Caco-2 (cell line): ENCODE results near the gene IL36A. TPM values are rescaled to one million over a fixed set of nuclear protein-coding genes. Genes with fewer than 3 reads are reported as not detected.

Experiments
- BruUV-seq: library from RNA; stranded (reverse); fragments of 400-500 nt; replicated peaks from 2 replicates; lab custom pipeline; 2021; lab: Mats Ljungman, UMichigan
- CTCF ChIA-PET: fragments of 300-600 bp; sonication (Branson Sonifier 250); formaldehyde crosslinking; loops from one replicate; lab custom pipeline; 2022; ENCODE audit warnings: antibody characterized with exemption; lab: Charles Lee
- POLR2A ChIA-PET: fragments of 300-600 bp; sonication (Branson Sonifier 250); formaldehyde crosslinking; loops from one replicate; lab custom pipeline; 2022; ENCODE audit warnings: antibody characterized with exemption; lab: Charles Lee
- DNase-seq, 2 experiments: peaks; one replicate each; pipeline versions ENCODE4 v3.0.0 to v3.0.0-alpha.2; 2020 to 2022
- H3K27me3 ChIP-seq: replicated peaks from 2 replicates; pipeline ENCODE4 v1.6.0; 2011; ENCODE audit warnings: low read length; ENCODE audit not compliant: control insufficient read depth, insufficient read depth
- H3K36me3 ChIP-seq: 2 replicates; pipeline ENCODE4 v1.5.1; 2011; ENCODE audit warnings: low read length; ENCODE audit not compliant: control insufficient read depth, insufficient read depth
- H3K4me1 ChIP-seq: fragments of 250-450 bp; sonication (Bioruptor Pico); 2 replicates; pipeline ENCODE4 v1.5.1; 2020; ENCODE audit warnings: mild to moderate bottlenecking
- H3K4me3 ChIP-seq: 2 replicates; pipeline ENCODE4 v1.5.1; 2011; ENCODE audit warnings: low read depth, mild to moderate bottlenecking, control low read depth, low read length
- H3K9me3 ChIP-seq: fragments of 250-450 bp; sonication (Bioruptor Pico); 2 replicates; pipeline ENCODE4 v1.5.1; 2020; ENCODE audit warnings: mild to moderate bottlenecking, moderate library complexity
- H3K27ac Mint-ChIP-seq: one replicate; pipeline ENCODE4 v1.8.0; 2022; ENCODE audit warnings: mixed read lengths; ENCODE audit not compliant: unreplicated experiment
- H3K27me3 Mint-ChIP-seq: one replicate; pipeline ENCODE4 v1.8.0; 2022; ENCODE audit warnings: mixed read lengths; ENCODE audit not compliant: insufficient read depth, unreplicated experiment
- H3K36me3 Mint-ChIP-seq: one replicate; pipeline ENCODE4 v1.8.0; 2022; ENCODE audit warnings: mild to moderate bottlenecking, mixed read lengths; ENCODE audit not compliant: insufficient read depth, unreplicated experiment
- H3K4me1 Mint-ChIP-seq: one replicate; pipeline ENCODE4 v1.8.0; 2022; ENCODE audit warnings: low read depth, mixed read lengths; ENCODE audit not compliant: unreplicated experiment
- H3K4me3 Mint-ChIP-seq: one replicate; pipeline ENCODE4 v1.8.0; 2022; ENCODE audit warnings: mild to moderate bottlenecking, moderate library complexity, mixed read lengths; ENCODE audit not compliant: unreplicated experiment
- H3K9me3 Mint-ChIP-seq: one replicate; pipeline ENCODE4 v1.8.0; 2022; ENCODE audit warnings: mixed read lengths; ENCODE audit not compliant: unreplicated experiment
- intact Hi-C: fragments of 100-400 bp; cut with micrococcal nuclease; formaldehyde crosslinking; loops from one replicate; pipeline ENCODE4 v1.10.0; 2022; ENCODE audit not compliant: unreplicated experiment
- total RNA-seq: library from RNA; stranded (reverse); gene quantifications from 2 replicates; pipeline ENCODE4 v1.2.3, GENCODE V29; 2022
- TF ChIP-seq, protein P1 (sequence below), 2 experiments: fragments of 200-600 bp in 1 of 2; IDR thresholded peaks; 1 replicate in 1 of 2; 2 replicates in 1 of 2; pipeline versions ENCODE4 v1.5.1 to v1.8.0; 2011 to 2022; ENCODE audit warnings: antibody characterized with exemption in 1 of 2, control low read depth in 1 of 2, inconsistent platforms in 1 of 2, low read depth in 1 of 2, low read length in 1 of 2, mild to moderate bottlenecking in 1 of 2, moderate library complexity in 1 of 2; ENCODE audit not compliant: insufficient read depth in 1 of 2, severe bottlenecking in 1 of 2, unreplicated experiment in 1 of 2

IL36A gene
- total RNA-seq, 1 experiment from 2014 or later, result not detected

- CTCF ChIA-PET, result no interaction called here
- no peak overlapping the region for H3K27ac Mint-ChIP-seq
- peaks cover 5% of the 10 kb centered on the region for H3K4me1 Mint-ChIP-seq
- H3K27me3 Mint-ChIP-seq, result peaks cover 2% of the 10 kb centered on the region
- Histone ChIP-seq H3K9me3 (no peaks in the 10 kb centered on the region), H3K27me3 (no peaks in the 10 kb centered on the region), H3K36me3 (no peaks in the 10 kb centered on the region), H3K4me1 (no peaks in the 10 kb centered on the region), H3K4me3 (no peak overlapping the region)
- BruUV-seq, result no TSS peak
- H3K9me3 Mint-ChIP-seq, result peaks cover 10% of the 10 kb centered on the region
- peak; percentile 40 to 41 for DNase-seq
- no peak overlapping the region for H3K4me3 Mint-ChIP-seq
- TF ChIP-seq, protein P1, sequence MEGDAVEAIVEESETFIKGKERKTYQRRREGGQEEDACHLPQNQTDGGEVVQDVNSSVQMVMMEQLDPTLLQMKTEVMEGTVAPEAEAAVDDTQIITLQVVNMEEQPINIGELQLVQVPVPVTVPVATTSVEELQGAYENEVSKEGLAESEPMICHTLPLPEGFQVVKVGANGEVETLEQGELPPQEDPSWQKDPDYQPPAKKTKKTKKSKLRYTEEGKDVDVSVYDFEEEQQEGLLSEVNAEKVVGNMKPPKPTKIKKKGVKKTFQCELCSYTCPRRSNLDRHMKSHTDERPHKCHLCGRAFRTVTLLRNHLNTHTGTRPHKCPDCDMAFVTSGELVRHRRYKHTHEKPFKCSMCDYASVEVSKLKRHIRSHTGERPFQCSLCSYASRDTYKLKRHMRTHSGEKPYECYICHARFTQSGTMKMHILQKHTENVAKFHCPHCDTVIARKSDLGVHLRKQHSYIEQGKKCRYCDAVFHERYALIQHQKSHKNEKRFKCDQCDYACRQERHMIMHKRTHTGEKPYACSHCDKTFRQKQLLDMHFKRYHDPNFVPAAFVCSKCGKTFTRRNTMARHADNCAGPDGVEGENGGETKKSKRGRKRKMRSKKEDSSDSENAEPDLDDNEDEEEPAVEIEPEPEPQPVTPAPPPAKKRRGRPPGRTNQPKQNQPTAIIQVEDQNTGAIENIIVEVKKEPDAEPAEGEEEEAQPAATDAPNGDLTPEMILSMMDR (IDR thresholded peaks at IDR 0.05; ENCODE audit: insufficient read depth in 1 of 2, low read depth in 1 of 2, low read length in 1 of 2, severe bottlenecking in 1 of 2, unreplicated experiment in 1 of 2), result peak; percentile 26 to 53
- no peaks in the 10 kb centered on the region for H3K36me3 Mint-ChIP-seq
- POLR2A ChIA-PET, result no interaction called here
- intact Hi-C loops, result no loop called here
These were observed 36.6 kb downstream of the IL36A start for GRCh38 chr2:113041871-113042270.

- H3K4me1 Mint-ChIP-seq, result peaks cover 5% of the 10 kb centered on the region
- H3K27ac Mint-ChIP-seq, result no peak overlapping the region
- peaks cover 2% of the 10 kb centered on the region for H3K27me3 Mint-ChIP-seq
- TF ChIP-seq, protein P1 (IDR thresholded peaks at IDR 0.05; ENCODE audit: insufficient read depth in 1 of 2, low read depth in 1 of 2, low read length in 1 of 2, severe bottlenecking in 1 of 2, unreplicated experiment in 1 of 2), result no peak
- no peak for DNase-seq
- CTCF ChIA-PET, result no interaction called here
- H3K9me3 Mint-ChIP-seq, result peaks cover 30% of the 10 kb centered on the region
- intact Hi-C loops, result no loop called here
- Histone ChIP-seq H3K4me1 (no peaks in the 10 kb centered on the region), H3K36me3 (no peaks in the 10 kb centered on the region), H3K27me3 (no peaks in the 10 kb centered on the region), H3K4me3 (no peak overlapping the region), H3K9me3 (no peaks in the 10 kb centered on the region)
- POLR2A ChIA-PET, result no interaction called here
- no peak overlapping the region for H3K4me3 Mint-ChIP-seq
- BruUV-seq, result no TSS peak
- no peaks in the 10 kb centered on the region for H3K36me3 Mint-ChIP-seq
These were observed 41.2 kb downstream of the IL36A start for GRCh38 chr2:113046465-113046864.

DNA sequence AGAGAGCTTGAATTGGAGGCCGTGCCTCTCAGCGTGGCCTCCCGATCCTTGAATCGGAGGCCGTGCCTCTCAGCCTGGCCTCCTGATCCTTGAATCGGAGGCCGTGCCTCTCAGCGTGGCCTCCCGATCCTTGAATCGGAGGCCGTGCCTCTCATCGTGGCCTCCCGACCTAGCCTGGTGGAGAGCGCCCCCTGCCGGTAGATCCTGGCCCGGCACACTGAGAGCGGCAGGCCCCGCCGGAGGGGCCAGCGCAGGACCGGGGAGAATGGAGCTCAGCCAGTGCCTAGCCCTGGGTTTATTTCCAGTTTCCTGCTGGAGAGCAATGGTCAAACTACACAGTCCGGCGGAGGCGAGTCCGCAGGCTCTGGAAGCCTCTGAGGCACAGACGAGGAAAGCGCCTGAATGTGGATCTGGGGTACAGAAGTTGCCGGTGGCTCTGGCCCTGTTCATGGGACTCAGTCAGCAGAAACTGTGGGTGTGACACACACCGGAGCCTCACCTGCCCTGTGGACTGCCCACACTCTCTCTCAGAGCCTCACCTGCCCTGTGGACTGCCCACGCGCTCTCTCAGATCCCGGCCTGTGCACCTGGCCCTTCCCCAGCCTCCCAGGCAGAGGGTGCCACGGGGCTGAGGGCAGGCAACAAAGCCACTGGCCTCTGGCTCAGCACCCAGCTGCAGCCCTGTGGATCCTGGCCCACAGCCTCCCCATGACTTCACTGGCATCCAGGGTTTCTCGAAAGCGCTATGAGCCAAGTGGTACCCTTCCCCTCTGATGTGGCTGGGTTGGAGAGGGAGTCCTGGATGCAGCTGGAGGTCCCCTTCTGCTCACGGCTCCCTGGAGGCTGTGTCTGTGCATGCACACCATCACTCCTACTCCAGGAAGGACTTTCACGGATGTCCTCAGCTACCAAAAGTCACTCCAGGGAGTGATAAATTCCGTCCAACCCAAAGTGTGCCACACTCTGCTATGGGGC, 45.9 kb downstream of the IL36A start:
- no peak for DNase-seq
- H3K27me3 ChIP-seq, result no peaks in the 10 kb centered on the region
- H3K4me3 ChIP-seq, result no peak overlapping the region
- intact Hi-C loops, result loop anchor here (1.0 kb wide), 1 partner anchor 12 kb away; no protein-coding TSS in a partner anchor
- BruUV-seq, result no TSS peak
- ChIA-PET CTCF (no interaction called here), POLR2A (no interaction called here)
- H3K36me3 ChIP-seq, result no peaks in the 10 kb centered on the region
- Mint-ChIP-seq H3K4me1 (peaks cover 5% of the 10 kb centered on the region), H3K4me3 (no peak overlapping the region), H3K36me3 (no peaks in the 10 kb centered on the region), H3K27ac (no peak overlapping the region), H3K27me3 (no peaks in the 10 kb centered on the region), H3K9me3 (peaks cover 52% of the 10 kb centered on the region)
- TF ChIP-seq, protein P1 (IDR thresholded peaks at IDR 0.05; ENCODE audit: insufficient read depth in 1 of 2, low read depth in 1 of 2, low read length in 1 of 2, severe bottlenecking in 1 of 2, unreplicated experiment in 1 of 2), result no peak
- peaks cover 17% of the 10 kb centered on the region; the same call in 1 of the 2 replicates for H3K9me3 ChIP-seq
- H3K4me1 ChIP-seq, result no peaks in the 10 kb centered on the region
